IPS DF 6.9 (cell line): ENCODE data around the gene LHFPL4.
"Not testable (repeated sequence)": the region's sequence is repeated elsewhere in the genome, so short reads cannot be mapped to it uniquely, and the experiment has no call there.

Experiments
- DNase-seq: peaks from one replicate; pipeline ENCODE4 v3.0.0-alpha.2; 2013; ENCODE audit warnings: low read depth, low spot score
- H3K27ac ChIP-seq: one replicate; pipeline ENCODE4 v1.5.1; 2013; ENCODE audit warnings: low read length, control low read depth
- H3K27me3 ChIP-seq: 2 replicates; pipeline ENCODE4 v1.6.1; 2013; ENCODE audit warnings: mild to moderate bottlenecking, low read length; ENCODE audit not compliant: control insufficient read depth, insufficient read depth
- H3K36me3 ChIP-seq: 2 replicates; pipeline ENCODE4 v1.6.1; 2013; ENCODE audit warnings: low read length; ENCODE audit not compliant: control insufficient read depth, insufficient read depth
- H3K4me1 ChIP-seq: 2 replicates; pipeline ENCODE4 v1.6.1; 2013; ENCODE audit warnings: low read length; ENCODE audit not compliant: control insufficient read depth, insufficient read depth
- H3K4me3 ChIP-seq: 2 replicates; pipeline ENCODE4 v1.5.1; 2013; ENCODE audit warnings: mild to moderate bottlenecking, low read length
- H3K9me3 ChIP-seq: 2 replicates; pipeline ENCODE4 v1.6.1; 2013; ENCODE audit warnings: low read length, inconsistent platforms; ENCODE audit not compliant: control insufficient read depth, insufficient read depth
- WGBS: extraction: QIAGEN DNeasy Blood & Tissue Kit; methylation state at CpG from one replicate; pipeline ENCODE4 v1.1.7; 2013; ENCODE audit warnings: mixed read lengths, missing lambda C conversion rate; ENCODE audit not compliant: insufficient read length, insufficient coverage; 5-methylcytosine and 5-hydroxymethylcytosine counted together

The LHFPL4 gene

DNA sequence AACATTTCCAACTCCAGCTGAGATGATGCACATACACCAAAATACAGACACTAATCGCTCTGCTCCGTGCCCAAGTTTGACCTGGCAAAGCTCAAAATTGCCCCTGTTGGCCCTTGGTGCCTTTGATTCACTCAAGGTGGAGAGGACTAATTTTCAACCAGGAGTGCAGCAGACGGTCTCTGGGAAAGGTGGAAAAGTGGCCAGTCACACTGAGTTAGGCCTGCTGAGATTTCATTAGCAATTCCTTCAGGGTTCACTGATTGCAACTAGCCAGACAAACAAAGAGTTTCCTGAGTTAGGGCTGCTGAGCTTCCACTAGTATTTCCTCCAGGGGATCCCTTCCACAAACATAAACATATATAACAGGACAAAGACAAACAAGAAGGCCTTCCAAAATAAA is 28.7 kb upstream of the LHFPL4 start:
- DNase-seq, result no peak
- Histone ChIP-seq H3K9me3 (no peaks in the 10 kb centered on the region), H3K4me1 (peaks cover 2% of the 10 kb centered on the region), H3K27me3 (no peaks in the 10 kb centered on the region), H3K27ac (no peak overlapping the region), H3K4me3 (no peak overlapping the region), H3K36me3 (no peaks in the 10 kb centered on the region)
- WGBS, result no CpG with 5 or more reads among the region's 3 CpGs

DNA sequence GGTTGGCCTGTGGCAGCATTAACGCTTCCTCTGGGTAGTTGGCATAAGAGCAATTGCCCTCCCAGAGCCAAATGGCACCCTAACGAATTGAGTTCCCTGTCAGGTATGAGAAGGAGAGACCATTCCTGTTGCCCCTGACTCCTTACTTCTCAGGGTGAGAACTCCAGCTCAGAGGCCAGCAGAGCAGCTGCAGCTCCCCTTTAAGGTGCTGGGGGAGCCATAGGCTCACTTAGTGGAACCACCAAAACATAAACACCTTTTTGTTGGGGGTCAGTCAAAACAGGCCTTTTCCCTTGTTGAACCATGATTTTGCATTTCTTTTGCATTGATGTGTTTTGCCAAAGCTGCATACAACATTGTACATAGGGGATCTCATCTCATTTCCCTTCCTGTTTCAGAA is 28.1 kb upstream of the LHFPL4 start:
- H3K36me3 ChIP-seq, result no peaks in the 10 kb centered on the region
- no peak overlapping the region for H3K4me3 ChIP-seq
- no peaks in the 10 kb centered on the region for H3K9me3 ChIP-seq
- H3K27me3 ChIP-seq, result no peaks in the 10 kb centered on the region
- no peak for DNase-seq
- H3K27ac ChIP-seq, result no peak overlapping the region
- WGBS, result no CpG with 5 or more reads among the region's 2 CpGs
- H3K4me1 ChIP-seq, result peaks cover 2% of the 10 kb centered on the region

DNA sequence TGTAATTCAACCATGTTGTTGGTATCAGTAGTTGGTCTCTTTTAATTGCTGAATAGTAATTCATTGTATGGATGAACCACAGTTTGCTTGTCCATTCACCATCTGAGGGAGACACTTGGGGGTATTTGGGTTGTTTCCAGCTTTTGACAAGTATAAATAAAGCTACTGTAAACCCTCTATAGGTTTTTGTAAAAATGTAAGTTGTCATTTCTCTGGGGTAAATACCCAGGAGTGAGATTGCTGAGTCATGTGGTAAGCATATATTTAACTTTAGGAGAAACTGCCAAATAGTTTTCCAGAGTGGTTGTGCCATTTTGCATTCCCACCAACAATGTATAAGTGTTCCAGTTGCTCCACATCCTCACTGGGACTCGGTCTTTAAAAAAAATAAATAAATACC is 15.4 kb upstream of the LHFPL4 start:
- no peaks in the 10 kb centered on the region for H3K27me3 ChIP-seq
- H3K9me3 ChIP-seq, result no peaks in the 10 kb centered on the region
- no peak for DNase-seq
- no peak overlapping the region for H3K4me3 ChIP-seq
- H3K27ac ChIP-seq, result no peak overlapping the region
- H3K4me1 ChIP-seq, result no peaks in the 10 kb centered on the region
- no CpG with 5 or more reads among the region's 1 CpG for WGBS
- H3K36me3 ChIP-seq, result no peaks in the 10 kb centered on the region

DNA sequence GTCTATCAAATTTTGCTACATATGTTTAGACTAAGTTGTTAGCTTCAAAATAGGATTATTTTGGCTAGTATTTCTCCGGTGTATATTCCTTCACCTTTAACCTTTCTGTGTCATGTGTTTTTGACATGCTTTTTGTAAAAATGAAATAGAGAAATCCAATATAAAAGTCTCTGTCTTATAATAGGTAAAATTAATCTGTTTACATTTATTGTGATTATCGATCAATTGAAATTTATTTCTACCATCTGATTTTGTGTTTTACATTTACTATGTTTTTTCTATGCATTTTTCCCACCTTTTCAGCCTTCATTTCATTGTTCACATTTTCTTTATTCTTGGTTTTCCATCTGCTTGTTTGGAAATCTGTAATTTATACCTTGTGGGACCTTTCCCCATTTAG is 11.7 kb upstream of the LHFPL4 start:
- WGBS, result no CpG with 5 or more reads among the region's 2 CpGs
- Histone ChIP-seq H3K4me1 (no peaks in the 10 kb centered on the region), H3K27me3 (no peaks in the 10 kb centered on the region), H3K4me3 (no peak overlapping the region), H3K27ac (no peak overlapping the region), H3K36me3 (no peaks in the 10 kb centered on the region), H3K9me3 (no peaks in the 10 kb centered on the region)
- DNase-seq, result no peak

DNA sequence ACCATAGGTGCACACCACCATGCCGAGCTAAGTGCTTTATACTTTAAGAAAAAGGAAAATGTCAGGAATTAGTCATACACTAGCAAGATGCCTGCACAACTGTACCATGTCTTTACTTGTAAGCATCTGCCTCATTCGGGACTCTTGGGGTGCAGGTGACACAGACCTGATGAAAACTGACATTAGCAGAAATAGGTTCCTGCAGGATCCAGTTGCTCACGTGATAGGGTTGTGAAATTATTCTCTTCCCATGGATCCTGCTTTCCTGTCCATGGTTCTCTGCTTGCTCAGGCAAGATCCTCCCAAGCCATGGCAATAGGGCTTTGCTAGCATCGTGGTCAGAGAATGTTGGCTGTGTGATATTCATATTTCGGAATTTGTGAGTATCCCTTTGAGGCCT is 10.2 kb upstream of the LHFPL4 start:
- Histone ChIP-seq H3K9me3 (no peaks in the 10 kb centered on the region), H3K27me3 (no peaks in the 10 kb centered on the region), H3K27ac (no peak overlapping the region), H3K4me1 (no peaks in the 10 kb centered on the region), H3K4me3 (no peak overlapping the region), H3K36me3 (no peaks in the 10 kb centered on the region)
- no CpG with 5 or more reads among the region's 5 CpGs for WGBS
- no peak for DNase-seq

DNA sequence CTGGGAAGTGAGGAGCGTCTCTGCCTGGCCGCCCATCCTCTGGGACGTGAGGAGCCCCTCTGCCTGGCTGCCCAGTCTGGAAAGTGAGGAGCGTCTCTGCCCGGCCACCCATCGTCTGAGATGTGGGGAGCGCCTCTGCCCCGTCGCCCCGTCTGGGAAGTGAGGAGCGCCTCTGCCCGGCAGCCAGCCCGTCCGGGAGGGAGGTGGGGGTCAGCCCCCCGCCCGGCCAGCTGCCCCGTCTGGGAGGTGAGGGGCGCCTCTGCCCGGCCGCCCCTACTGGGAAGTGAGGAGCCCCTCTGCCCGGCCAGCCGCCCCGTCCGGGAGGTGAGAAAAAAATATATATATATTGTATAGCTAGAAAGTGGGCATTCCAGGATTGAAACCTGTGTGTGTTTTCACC is 6.4 kb upstream of the LHFPL4 start:
- H3K27me3 ChIP-seq, H3K9me3 ChIP-seq, DNase-seq, H3K36me3 ChIP-seq, H3K4me1 ChIP-seq, H3K4me3 ChIP-seq, H3K27ac ChIP-seq: not testable (repeated sequence)
- no CpG with 5 or more reads among the region's 24 CpGs for WGBS

DNA sequence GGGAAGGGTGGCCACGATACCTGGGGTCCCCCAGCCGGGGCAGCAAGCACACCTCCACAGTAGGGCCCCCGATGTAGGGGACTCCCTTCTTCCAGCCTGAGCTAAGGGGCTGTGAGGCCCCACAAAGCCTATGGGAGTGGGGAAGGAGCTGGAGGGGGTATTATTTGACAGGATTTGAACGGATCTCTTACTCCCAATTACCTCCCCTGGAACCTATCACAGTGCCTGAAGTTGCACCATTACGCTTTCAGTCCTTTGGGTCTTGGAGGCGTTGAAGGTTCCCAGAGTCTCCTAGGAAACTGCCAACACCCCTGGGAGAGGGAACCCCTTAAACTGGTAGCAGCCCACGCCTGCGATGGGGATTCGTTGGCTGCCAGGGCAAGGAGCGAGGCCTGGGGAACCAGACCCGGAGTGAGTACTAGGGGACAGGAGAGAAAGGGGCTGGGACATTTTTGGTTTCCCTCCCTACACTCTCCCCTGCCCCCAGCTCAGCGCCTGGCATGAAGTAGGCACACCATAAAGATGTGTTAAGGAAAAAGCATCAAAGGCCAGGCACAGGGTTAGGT is 409 bp upstream of the LHFPL4 start:
- no peak for DNase-seq
- WGBS, result no CpG with 5 or more reads among the region's 12 CpGs
- H3K9me3 ChIP-seq, result no peaks in the 10 kb centered on the region
- no peaks in the 10 kb centered on the region for H3K27me3 ChIP-seq
- no peak overlapping the region for H3K27ac ChIP-seq
- H3K4me1 ChIP-seq, result peaks cover 3% of the 10 kb centered on the region; the same call in 1 of the 2 replicates
- no peaks in the 10 kb centered on the region for H3K36me3 ChIP-seq
- peak overlapping the region; percentile 91; the same call in 1 of the 2 replicates for H3K4me3 ChIP-seq

DNA sequence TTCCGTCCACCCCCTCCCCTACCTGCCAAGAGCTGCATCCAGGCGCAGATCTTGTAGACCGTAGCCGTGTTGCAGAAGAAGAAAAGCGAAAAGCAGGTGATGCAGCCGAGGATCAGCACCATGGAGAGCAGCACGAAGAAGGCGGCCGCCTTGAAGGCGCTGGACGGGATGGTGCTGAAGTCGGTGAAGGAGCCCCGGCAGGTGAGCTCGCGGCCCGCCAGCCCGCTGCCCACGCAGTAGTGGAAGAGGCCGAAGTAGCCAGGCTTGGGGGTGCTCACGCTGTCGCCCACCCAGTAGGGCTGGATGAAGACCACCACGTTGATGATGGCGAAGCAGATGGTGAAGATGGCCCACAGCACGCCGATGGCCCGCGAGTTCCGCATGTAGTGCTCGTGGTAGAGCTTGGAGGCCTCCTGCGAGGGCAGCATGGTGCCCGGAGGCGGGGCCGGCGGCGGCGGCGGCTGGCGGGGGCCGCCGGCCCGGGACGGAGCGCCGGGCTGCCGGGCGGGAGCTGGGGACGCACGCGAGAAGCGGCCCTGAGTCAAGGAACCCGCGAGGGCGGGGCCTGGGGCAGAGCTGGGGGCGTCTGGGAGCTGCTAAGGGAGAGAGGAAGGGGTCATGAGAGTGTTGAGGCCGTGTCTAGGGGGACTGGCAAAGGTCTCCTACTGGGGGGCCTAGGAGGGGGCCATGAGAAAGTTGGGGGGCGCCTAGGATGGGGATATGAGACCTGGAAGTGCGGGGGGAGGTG is 1.2 kb downstream of the LHFPL4 start:
- H3K36me3 ChIP-seq, result no peaks in the 10 kb centered on the region
- peaks cover 3% of the 10 kb centered on the region; the same call in 1 of the 2 replicates for H3K4me1 ChIP-seq
- no peak overlapping the region for H3K27ac ChIP-seq
- no peaks in the 10 kb centered on the region for H3K27me3 ChIP-seq
- peak; percentile 83 for DNase-seq
- WGBS, result no CpG with 5 or more reads among the region's 57 CpGs
- no peaks in the 10 kb centered on the region for H3K9me3 ChIP-seq
- peak overlapping the region; percentile 91; the same call in 1 of the 2 replicates for H3K4me3 ChIP-seq

DNA sequence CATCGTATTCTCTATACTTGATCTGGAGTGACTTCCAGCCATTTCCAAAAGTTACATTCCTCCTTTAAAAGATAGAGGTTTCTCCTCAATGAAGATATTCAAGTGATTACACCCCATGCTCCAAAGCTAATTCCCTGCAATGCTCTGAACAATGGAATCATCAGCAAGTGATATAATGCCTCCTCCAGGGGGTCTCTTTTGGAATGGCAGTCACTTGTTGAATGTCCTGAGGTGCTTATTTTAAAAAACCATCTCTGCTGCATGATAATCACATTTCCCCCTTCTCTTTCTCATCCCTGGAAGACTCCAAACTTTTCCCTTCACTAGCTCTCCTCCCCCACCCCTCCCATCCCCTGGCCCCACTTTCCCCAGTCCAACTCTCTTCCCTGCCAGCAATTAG is 2.6 kb downstream of the LHFPL4 start:
- no peaks in the 10 kb centered on the region for H3K9me3 ChIP-seq
- WGBS, result no CpG with 5 or more reads among the region's 1 CpG
- no peaks in the 10 kb centered on the region for H3K36me3 ChIP-seq
- no peak overlapping the region for H3K27ac ChIP-seq
- H3K4me1 ChIP-seq, result peaks cover 3% of the 10 kb centered on the region; the same call in 1 of the 2 replicates
- no peak overlapping the region for H3K4me3 ChIP-seq
- DNase-seq, result no peak
- H3K27me3 ChIP-seq, result no peaks in the 10 kb centered on the region

DNA sequence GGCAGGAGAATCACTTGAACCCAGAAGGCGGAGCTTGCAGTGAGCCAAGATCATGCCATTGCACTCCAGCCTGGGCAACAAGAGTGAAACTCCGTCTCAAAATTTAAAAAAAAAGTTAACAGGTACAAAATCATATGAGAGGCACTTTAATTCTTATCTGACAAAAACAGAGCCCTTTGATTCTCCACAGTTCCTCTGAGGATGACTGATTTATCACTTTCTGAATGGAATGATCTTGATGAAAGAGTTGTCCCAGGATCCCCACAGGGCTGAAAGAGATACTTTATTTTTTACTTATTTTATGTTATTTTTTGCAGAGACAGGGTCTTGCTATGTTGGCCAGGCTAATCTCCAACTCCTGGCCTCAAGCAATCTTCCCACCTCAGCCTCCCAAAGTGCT is 4.0 kb downstream of the LHFPL4 start:
- Histone ChIP-seq H3K27ac (no peak overlapping the region), H3K4me1 (peaks cover 3% of the 10 kb centered on the region; the same call in 1 of the 2 replicates), H3K9me3 (no peaks in the 10 kb centered on the region), H3K36me3 (no peaks in the 10 kb centered on the region), H3K27me3 (no peaks in the 10 kb centered on the region), H3K4me3 (no peak overlapping the region)
- no CpG with 5 or more reads among the region's 2 CpGs for WGBS
- DNase-seq, result no peak

DNA sequence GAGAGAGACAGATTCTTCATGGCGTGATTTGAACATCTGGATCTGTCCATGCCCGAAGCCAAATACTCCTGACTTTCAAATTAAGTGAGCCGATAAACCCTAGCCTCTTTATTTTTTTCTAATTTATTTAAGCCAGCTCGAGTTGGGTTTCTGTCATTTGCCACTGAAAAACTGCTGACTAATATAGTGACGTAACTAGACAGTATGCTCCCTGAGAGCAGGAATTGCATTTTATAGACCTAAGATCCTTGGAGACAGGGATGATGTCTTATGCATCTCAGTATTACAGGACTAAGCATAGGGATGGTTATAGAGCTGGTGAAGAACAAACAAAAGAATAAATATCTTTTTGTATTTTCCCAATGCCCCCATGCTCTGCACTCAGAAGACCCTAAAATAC is 4.6 kb downstream of the LHFPL4 start:
- WGBS, result no CpG with 5 or more reads among the region's 5 CpGs
- Histone ChIP-seq H3K27ac (no peak overlapping the region), H3K9me3 (no peaks in the 10 kb centered on the region), H3K27me3 (no peaks in the 10 kb centered on the region), H3K36me3 (no peaks in the 10 kb centered on the region), H3K4me3 (no peak overlapping the region), H3K4me1 (no peaks in the 10 kb centered on the region)
- DNase-seq, result no peak
